Nucleus accumbens (tissue), 56 donors: Measurements from ENCODE around the gene NF1.
"Not testable (repeated sequence)": the region's sequence is repeated elsewhere in the genome, so short reads cannot be mapped to it uniquely, and the experiment has no call there.

Experiments
- DNase-seq, 56 donors: peaks; one replicate each; lab custom pipeline; 2025; lab: John Stamatoyannopoulos, UW

Gene NF1

GRCh38 chr17:31289790-31290189, 195.0 kb downstream of the NF1 start:
- DNase-seq = no peak

DNA sequence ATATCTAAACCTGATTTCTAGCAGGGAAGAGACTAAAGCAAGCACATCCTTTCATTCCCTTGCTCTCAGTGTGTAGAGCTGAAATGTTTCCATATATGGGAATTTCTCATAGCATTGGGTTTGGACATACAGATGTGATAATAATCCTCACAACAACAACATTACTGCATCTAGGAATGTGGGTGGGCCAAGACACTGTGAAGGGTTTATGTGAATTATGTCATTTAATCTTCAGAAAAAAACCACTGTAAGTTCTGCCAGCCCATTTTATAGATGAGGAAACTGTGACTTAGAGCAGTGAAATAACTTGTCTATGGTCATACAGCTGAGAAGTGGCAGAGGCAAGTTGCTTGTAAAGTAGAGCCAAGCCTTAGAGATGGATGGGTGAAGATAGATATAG, 197.0 kb downstream of the NF1 start:
- DNase-seq = no peak

DNA sequence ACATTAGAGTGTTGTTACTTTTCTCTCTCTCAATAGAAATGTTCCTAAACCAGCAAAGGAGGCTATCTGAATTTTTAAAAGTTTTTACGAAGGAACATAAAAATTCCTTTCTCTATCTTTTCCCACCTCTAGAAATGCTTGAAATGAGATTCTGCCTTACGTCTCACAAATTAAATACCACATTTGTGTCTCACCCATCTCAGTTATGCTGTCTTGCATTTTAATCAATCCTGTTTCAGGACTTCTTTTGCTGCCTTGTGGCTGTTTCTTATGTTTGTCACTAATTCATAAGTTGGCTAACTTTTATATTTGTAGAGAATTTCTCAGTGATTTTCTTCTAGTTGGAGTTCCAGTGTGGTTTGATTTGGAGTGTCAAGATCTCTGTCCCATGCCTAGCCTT, 198.8 kb downstream of the NF1 start:
- DNase-seq = no peak

GRCh38 chr17:31294231-31294630, 199.5 kb downstream of the NF1 start:
- no peak for DNase-seq

DNA sequence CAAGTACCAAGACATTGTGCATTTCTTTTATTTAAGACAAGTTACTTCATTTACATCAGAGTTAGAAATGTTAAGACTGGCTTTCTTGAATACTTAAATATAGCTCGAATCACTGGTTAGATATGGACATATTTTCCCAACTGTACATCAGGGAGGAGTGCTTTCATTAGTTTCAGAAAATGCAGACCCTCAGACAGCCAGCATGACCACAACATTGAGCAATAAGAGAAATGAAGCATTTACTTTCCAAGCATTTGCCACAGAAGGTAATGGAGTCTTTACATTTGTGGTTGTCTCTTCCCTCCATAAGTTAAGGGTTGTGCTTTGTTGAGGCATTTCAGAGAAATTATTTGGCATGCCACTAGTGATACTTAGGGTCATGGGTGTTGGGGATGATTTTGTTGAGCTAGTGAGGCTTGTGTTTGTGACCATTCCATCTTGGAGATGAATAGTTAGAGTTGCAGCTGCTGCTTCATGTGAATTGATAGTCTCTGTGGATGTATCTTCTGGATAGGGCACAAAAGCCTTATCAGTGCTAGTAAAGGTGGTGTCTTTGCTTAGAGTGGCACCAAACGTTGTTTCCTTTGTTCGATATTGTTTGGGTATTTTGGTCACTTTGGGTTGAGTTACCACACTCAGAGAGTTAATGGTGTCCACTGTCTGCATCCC, 200.2 kb downstream of the NF1 start:
- peak in 3 of 56 donors; percentile 1 to 11 (median 6) for DNase-seq

DNA sequence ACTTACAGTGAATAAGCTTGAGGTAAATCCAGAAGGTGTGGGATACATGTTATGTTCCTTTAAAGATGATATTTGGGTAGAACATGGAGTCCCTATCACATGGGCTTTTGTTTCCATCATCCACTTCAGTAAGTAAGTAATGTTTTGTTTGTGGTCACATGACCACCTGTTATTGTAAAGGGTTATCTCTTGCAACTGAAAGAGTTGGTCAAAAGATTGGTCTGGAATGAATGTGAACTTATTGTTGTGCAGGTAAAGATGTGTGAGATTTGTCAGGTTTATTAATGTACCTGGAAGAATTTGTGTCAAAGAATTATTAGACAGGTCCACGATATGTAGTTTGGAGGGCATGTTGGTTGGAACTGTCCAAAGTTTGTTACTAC, 200.7 kb downstream of the NF1 start:
- DNase-seq = no peak

DNA sequence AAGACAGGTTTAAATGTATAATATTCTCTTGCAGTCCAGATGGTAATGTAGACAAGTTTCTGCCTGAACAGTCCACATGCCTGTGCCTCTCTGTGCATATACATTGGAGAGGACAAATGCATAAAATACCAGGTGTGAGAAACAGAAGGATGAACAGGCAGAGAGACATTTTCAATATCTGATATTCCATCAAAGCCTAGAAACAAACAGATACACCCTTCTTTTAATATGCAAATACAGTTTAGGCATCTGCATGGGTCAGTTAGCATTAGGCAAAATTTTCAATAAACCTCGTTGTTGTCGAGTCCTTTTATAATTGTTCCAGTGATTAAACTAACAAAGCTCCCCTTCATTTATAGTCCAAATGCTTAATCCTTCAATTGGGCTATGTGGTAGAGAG, 201.4 kb downstream of the NF1 start:
- DNase-seq = peak in 4 of 56 donors; percentile 12 to 45 (median 20)

GRCh38 chr17:31297090-31297489, 202.3 kb downstream of the NF1 start, which contains the start of gene OMG:
OMG (minus strand) TSS chr17:31297239; CDS start chr17:31296331, 908 bp downstream.
- peak in 50 of 56 donors; percentile 14 to 92 (median 62) for DNase-seq

GRCh38 chr17:31299624-31300023, 204.8 kb downstream of the NF1 start:
- DNase-seq = no peak

DNA sequence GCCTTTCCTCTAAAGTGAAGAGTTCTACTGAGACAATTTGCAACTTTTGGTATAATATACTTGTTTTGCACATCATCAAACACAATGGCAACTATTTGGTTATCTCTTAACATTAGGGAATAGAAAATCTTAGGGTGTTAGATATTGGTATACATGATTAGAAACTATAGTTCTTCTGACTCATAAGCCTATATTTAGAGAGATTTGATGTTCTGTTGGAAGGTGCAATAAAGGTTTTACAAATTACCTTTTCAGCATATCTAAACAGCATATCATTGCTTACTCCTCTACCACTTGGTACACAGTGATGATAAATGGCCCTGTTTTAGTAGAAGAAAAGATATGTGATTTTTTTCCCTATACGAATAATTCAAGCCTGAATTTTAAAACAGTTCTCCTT, 212.9 kb downstream of the NF1 start:
- DNase-seq = no peak

GRCh38 chr17:31308372-31309334, 213.9 kb downstream of the NF1 start:
- DNase-seq = no peak

DNA sequence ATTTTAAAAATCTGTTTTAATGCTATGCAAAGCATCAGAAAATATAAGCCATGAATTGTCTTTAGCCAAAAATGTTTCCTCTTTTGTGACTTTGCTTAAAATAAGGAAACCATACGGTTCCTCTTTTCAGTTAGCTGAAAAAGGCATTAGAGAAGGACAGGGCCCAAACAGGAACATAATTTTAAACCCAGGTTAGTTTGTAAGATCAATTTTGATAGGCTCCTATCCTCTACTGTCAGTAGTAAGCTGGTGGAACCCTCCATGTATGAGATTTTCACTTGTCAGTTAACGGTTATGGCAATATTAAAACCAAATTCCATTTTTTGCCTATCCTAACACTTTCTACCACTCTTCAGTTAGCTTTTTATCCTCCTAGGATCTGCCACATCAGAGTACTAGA, 214.8 kb downstream of the NF1 start:
- no peak for DNase-seq

DNA sequence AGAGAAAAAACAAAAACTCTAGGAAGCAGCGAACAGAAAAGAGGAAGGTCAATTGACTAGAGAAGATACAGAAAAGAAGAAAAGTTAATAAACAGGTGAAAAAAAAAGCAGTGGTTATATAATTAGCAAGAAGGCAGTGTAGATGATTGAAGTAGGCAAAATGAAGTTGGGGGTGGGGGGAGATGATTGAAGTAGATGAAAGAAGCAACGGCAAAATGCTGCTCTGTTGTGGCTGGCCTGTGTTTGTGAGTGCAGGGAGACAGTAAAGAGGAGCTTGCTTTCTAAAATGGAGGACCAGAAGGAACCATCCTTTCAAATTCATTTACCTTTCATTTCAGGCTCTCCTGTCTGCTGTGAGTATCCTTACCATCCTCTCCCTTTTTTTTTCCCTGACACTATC, 215.5 kb downstream of the NF1 start:
- no peak for DNase-seq

GRCh38 chr17:31310886-31311285, 216.1 kb downstream of the NF1 start:
- no peak for DNase-seq

- no peak for DNase-seq
Measured at GRCh38 chr17:31311526-31311925, 216.7 kb downstream of the NF1 start.

DNA sequence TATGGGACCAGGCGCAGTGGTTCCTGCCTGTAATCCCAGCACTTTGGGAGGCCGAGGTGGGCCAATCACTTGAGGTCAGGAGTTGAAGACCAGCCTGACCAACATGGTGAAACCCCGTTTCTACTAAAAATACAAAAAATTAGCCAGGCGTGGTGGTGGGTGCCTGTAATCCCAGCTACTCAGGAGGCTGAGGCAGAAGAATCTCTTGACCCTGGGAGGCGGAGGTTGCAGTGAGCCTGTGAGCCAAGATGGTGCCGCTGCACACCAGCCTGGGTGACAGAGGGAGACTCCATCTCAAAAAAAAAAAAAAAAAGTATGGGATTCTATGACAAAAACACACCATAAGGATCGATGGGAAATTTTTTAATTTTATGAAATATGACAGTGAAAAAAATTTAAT, 217.4 kb downstream of the NF1 start:
- DNase-seq = not testable (repeated sequence)

DNA sequence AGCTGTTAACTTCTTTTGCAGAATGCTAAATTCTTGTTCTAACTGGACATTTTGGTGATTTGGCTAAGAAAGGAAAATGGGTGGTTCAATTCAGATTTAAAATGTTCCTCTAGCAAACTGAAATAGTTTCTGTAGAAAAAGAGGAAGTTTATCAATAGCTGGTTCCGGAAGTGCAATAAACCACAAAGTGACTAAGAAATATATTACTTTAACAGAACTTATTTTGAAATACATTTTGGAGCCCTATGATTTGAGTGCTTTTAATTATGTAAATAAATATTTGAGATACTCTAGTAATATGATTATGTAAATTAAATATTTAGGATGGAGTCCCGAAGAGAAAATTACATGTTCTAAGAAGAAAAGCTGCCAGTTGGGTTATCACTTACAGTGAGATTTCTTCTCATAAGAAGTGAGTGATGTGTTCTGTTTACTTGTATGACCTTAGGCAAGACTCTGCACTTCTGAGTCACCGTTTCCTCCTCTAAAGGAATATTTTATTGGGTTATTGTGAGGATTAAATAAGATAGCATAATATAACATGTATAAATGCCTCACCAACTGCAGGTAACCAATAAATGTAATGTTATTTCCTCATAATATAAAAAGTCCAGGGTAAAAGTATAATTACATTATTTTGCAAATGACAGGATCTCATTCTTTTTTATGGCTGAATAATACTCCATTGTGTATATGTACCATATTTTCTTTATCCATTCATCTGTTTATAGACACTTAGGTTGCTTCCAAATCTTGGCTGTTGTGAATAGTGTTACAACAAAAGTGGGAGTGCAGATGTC, 219.4 kb downstream of the NF1 start, which contains the start of gene EVI2B:
Gene EVI2B, minus strand, starts transcription at position 73 of the 800 bp plus-strand sequence. CDS start 8,445 bp downstream, outside the sequence.
- no peak for DNase-seq

- no peak for DNase-seq
Measured at GRCh38 chr17:31314782-31315100, 220.0 kb downstream of the NF1 start.

- DNase-seq = peak in 47 of 56 donors; percentile 15 to 79 (median 56)
Measured at GRCh38 chr17:31318298-31318801, 223.6 kb downstream of the NF1 start.

- peak in 2 of 56 donors; percentile 15 to 28 for DNase-seq
Measured at GRCh38 chr17:31318851-31319661, 224.3 kb downstream of the NF1 start.
